ENCODE results near the gene LIMS2. TPM values are rescaled to one million over a fixed set of nuclear protein-coding genes. Genes with fewer than 3 reads are reported as not detected.

The LIMS2 gene
- total and polyA plus RNA-seq, 3 experiments from 2014 or later, result 3.1 to 6.1 (median 5.9) TPM

- H3K27ac Mint-ChIP-seq, result no peak overlapping the region
- Histone ChIP-seq H3K27me3 (ENCODE audit: insufficient read depth, low read length, poor library complexity, severe bottlenecking) (peaks cover 22% of the 10 kb centered on the region), H3K4me1 (ENCODE audit: insufficient read depth, low read length) (no peaks in the 10 kb centered on the region), H3K27ac (ENCODE audit: low read depth, low read length) (no peak overlapping the region), H3K36me3 (ENCODE audit: insufficient read depth, low read length) (no peaks in the 10 kb centered on the region), H3K9me3 (ENCODE audit: low read length) (no peaks in the 10 kb centered on the region), H3K4me3 (ENCODE audit: low read length) (no peak overlapping the region)
- H3K9me3 Mint-ChIP-seq, result no peaks in the 10 kb centered on the region
- POLR2A ChIA-PET, result no interaction called here
- H3K27me3 Mint-ChIP-seq, result peaks cover 32 to 75% of the 10 kb centered on the region in 2 donors
- no peak for DNase-seq
- no peak overlapping the region for H3K4me3 Mint-ChIP-seq
- CTCF ChIA-PET, result no interaction called here
- no peaks in the 10 kb centered on the region for H3K4me1 Mint-ChIP-seq
- peaks cover 0 to 1% (median 0%) of the 10 kb centered on the region in 3 donors for H3K36me3 Mint-ChIP-seq
These were observed 9.9 kb downstream of the LIMS2 start for GRCh38 chr2:127665267-127665893.

- H3K4me1 Mint-ChIP-seq, result no peaks in the 10 kb centered on the region
- no peaks in the 10 kb centered on the region for H3K9me3 Mint-ChIP-seq
- H3K36me3 Mint-ChIP-seq, result peaks cover 0 to 1% (median 0%) of the 10 kb centered on the region in 3 donors
- ChIA-PET CTCF (no interaction called here), POLR2A (no interaction called here)
- H3K27ac ChIP-seq (ENCODE audit: low read depth, low read length), result no peak overlapping the region
- H3K4me1 ChIP-seq (ENCODE audit: insufficient read depth, low read length), result no peaks in the 10 kb centered on the region
- peaks cover 29 to 75% of the 10 kb centered on the region in 2 donors for H3K27me3 Mint-ChIP-seq
- H3K36me3 ChIP-seq (ENCODE audit: insufficient read depth, low read length), result no peaks in the 10 kb centered on the region
- no peak overlapping the region for H3K4me3 ChIP-seq (ENCODE audit: low read length)
- no peaks in the 10 kb centered on the region for H3K9me3 ChIP-seq (ENCODE audit: low read length)
- H3K4me3 Mint-ChIP-seq, result no peak overlapping the region
- H3K27ac Mint-ChIP-seq, result no peak overlapping the region
- peaks cover 22% of the 10 kb centered on the region for H3K27me3 ChIP-seq (ENCODE audit: insufficient read depth, low read length, poor library complexity, severe bottlenecking)
- DNase-seq, result no peak
These were observed 10.5 kb downstream of the LIMS2 start for GRCh38 chr2:127664895-127665225.

- Mint-ChIP-seq H3K27me3 (peaks cover 27 to 72% of the 10 kb centered on the region in 2 donors), H3K9me3 (no peaks in the 10 kb centered on the region), H3K36me3 (peaks cover 0 to 1% (median 0%) of the 10 kb centered on the region in 3 donors), H3K4me1 (no peaks in the 10 kb centered on the region), H3K4me3 (no peak overlapping the region), H3K27ac (no peak overlapping the region)
- Histone ChIP-seq H3K27me3 (ENCODE audit: insufficient read depth, low read length, poor library complexity, severe bottlenecking) (peaks cover 22% of the 10 kb centered on the region), H3K4me1 (ENCODE audit: insufficient read depth, low read length) (no peaks in the 10 kb centered on the region), H3K9me3 (ENCODE audit: low read length) (no peaks in the 10 kb centered on the region), H3K4me3 (ENCODE audit: low read length) (no peak overlapping the region), H3K36me3 (ENCODE audit: insufficient read depth, low read length) (no peaks in the 10 kb centered on the region), H3K27ac (ENCODE audit: low read depth, low read length) (no peak overlapping the region)
- ChIA-PET CTCF (no interaction called here), POLR2A (no interaction called here)
- DNase-seq, result no peak
These were observed 11.1 kb downstream of the LIMS2 start for GRCh38 chr2:127664065-127664894.

GRCh38 chr2:127663566-127664064 lies 11.7 kb downstream of the LIMS2 start:
- Histone ChIP-seq H3K9me3 (ENCODE audit: low read length) (no peaks in the 10 kb centered on the region), H3K27ac (ENCODE audit: low read depth, low read length) (no peak overlapping the region), H3K4me1 (ENCODE audit: insufficient read depth, low read length) (no peaks in the 10 kb centered on the region), H3K36me3 (ENCODE audit: insufficient read depth, low read length) (no peaks in the 10 kb centered on the region), H3K27me3 (ENCODE audit: insufficient read depth, low read length, poor library complexity, severe bottlenecking) (peaks cover 17% of the 10 kb centered on the region), H3K4me3 (ENCODE audit: low read length) (no peak overlapping the region)
- Mint-ChIP-seq H3K27ac (no peak overlapping the region), H3K36me3 (peaks cover 0 to 1% (median 0%) of the 10 kb centered on the region in 3 donors), H3K4me1 (no peaks in the 10 kb centered on the region), H3K4me3 (no peak overlapping the region), H3K27me3 (peaks cover 23 to 68% of the 10 kb centered on the region in 2 donors), H3K9me3 (no peaks in the 10 kb centered on the region)
- CTCF ChIA-PET, result no interaction called here
- POLR2A ChIA-PET, result no interaction called here
- DNase-seq, result no peak

- no peaks in the 10 kb centered on the region for H3K36me3 ChIP-seq (ENCODE audit: insufficient read depth, low read length)
- no peak overlapping the region for H3K4me3 ChIP-seq (ENCODE audit: low read length)
- no peaks in the 10 kb centered on the region for H3K4me1 ChIP-seq (ENCODE audit: insufficient read depth, low read length)
- H3K9me3 Mint-ChIP-seq, result no peaks in the 10 kb centered on the region
- H3K36me3 Mint-ChIP-seq, result peaks cover 0 to 1% (median 0%) of the 10 kb centered on the region in 3 donors
- peaks cover 17% of the 10 kb centered on the region for H3K27me3 ChIP-seq (ENCODE audit: insufficient read depth, low read length, poor library complexity, severe bottlenecking)
- H3K4me1 Mint-ChIP-seq, result no peaks in the 10 kb centered on the region
- H3K9me3 ChIP-seq (ENCODE audit: low read length), result no peaks in the 10 kb centered on the region
- no peak overlapping the region for H3K27ac ChIP-seq (ENCODE audit: low read depth, low read length)
- ChIA-PET POLR2A (no interaction called here), CTCF (no interaction called here)
- no peak overlapping the region for H3K27ac Mint-ChIP-seq
- H3K27me3 Mint-ChIP-seq, result peaks cover 24 to 68% of the 10 kb centered on the region in 2 donors
- no peak overlapping the region for H3K4me3 Mint-ChIP-seq
- DNase-seq, result no peak
These were observed 12.3 kb downstream of the LIMS2 start for GRCh38 chr2:127662937-127663565.

- Histone ChIP-seq H3K36me3 (ENCODE audit: insufficient read depth, low read length) (no peaks in the 10 kb centered on the region), H3K4me3 (ENCODE audit: low read length) (no peak overlapping the region), H3K9me3 (ENCODE audit: low read length) (no peaks in the 10 kb centered on the region), H3K27ac (ENCODE audit: low read depth, low read length) (no peak overlapping the region), H3K4me1 (ENCODE audit: insufficient read depth, low read length) (no peaks in the 10 kb centered on the region), H3K27me3 (ENCODE audit: insufficient read depth, low read length, poor library complexity, severe bottlenecking) (peaks cover 17% of the 10 kb centered on the region)
- Mint-ChIP-seq H3K4me1 (no peaks in the 10 kb centered on the region), H3K27me3 (peaks cover 20 to 61% of the 10 kb centered on the region in 2 donors), H3K27ac (no peak overlapping the region), H3K4me3 (no peak overlapping the region), H3K36me3 (peaks cover 0 to 1% (median 0%) of the 10 kb centered on the region in 3 donors), H3K9me3 (no peaks in the 10 kb centered on the region)
- DNase-seq, result no peak
- ChIA-PET CTCF (no interaction called here), POLR2A (no interaction called here)
These were observed 13.3 kb downstream of the LIMS2 start for GRCh38 chr2:127661949-127662510.

GRCh38 chr2:127661072-127661649 lies 14.2 kb downstream of the LIMS2 start:
- Histone ChIP-seq H3K4me3 (ENCODE audit: low read length) (no peak overlapping the region), H3K4me1 (ENCODE audit: insufficient read depth, low read length) (no peaks in the 10 kb centered on the region), H3K27ac (ENCODE audit: low read depth, low read length) (no peak overlapping the region), H3K36me3 (ENCODE audit: insufficient read depth, low read length) (no peaks in the 10 kb centered on the region), H3K27me3 (ENCODE audit: insufficient read depth, low read length, poor library complexity, severe bottlenecking) (peaks cover 17% of the 10 kb centered on the region), H3K9me3 (ENCODE audit: low read length) (no peaks in the 10 kb centered on the region)
- H3K4me1 Mint-ChIP-seq, result no peaks in the 10 kb centered on the region
- DNase-seq, result no peak
- no peaks in the 10 kb centered on the region for H3K9me3 Mint-ChIP-seq
- ChIA-PET POLR2A (no interaction called here), CTCF (no interaction called here)
- no peaks in the 10 kb centered on the region for H3K36me3 Mint-ChIP-seq
- no peak overlapping the region for H3K4me3 Mint-ChIP-seq
- H3K27me3 Mint-ChIP-seq, result peaks cover 15 to 52% of the 10 kb centered on the region in 2 donors
- no peak overlapping the region for H3K27ac Mint-ChIP-seq

GRCh38 chr2:127660291-127660578 lies 15.1 kb downstream of the LIMS2 start:
- Histone ChIP-seq H3K36me3 (ENCODE audit: insufficient read depth, low read length) (no peaks in the 10 kb centered on the region), H3K4me1 (ENCODE audit: insufficient read depth, low read length) (no peaks in the 10 kb centered on the region), H3K9me3 (ENCODE audit: low read length) (no peaks in the 10 kb centered on the region), H3K4me3 (ENCODE audit: low read length) (no peak overlapping the region), H3K27ac (ENCODE audit: low read depth, low read length) (no peak overlapping the region), H3K27me3 (ENCODE audit: insufficient read depth, low read length, poor library complexity, severe bottlenecking) (peaks cover 17% of the 10 kb centered on the region)
- Mint-ChIP-seq H3K27me3 (peaks cover 15 to 43% of the 10 kb centered on the region in 2 donors), H3K36me3 (no peaks in the 10 kb centered on the region), H3K4me1 (no peaks in the 10 kb centered on the region), H3K9me3 (no peaks in the 10 kb centered on the region), H3K27ac (no peak overlapping the region), H3K4me3 (no peak overlapping the region)
- ChIA-PET POLR2A (no interaction called here), CTCF (no interaction called here)
- DNase-seq, result no peak
